Measurements from ENCODE around the gene EHD2.
"Not testable (repeated sequence)": the region's sequence is repeated elsewhere in the genome, so short reads cannot be mapped to it uniquely, and the experiment has no call there.

Gene EHD2

DNA sequence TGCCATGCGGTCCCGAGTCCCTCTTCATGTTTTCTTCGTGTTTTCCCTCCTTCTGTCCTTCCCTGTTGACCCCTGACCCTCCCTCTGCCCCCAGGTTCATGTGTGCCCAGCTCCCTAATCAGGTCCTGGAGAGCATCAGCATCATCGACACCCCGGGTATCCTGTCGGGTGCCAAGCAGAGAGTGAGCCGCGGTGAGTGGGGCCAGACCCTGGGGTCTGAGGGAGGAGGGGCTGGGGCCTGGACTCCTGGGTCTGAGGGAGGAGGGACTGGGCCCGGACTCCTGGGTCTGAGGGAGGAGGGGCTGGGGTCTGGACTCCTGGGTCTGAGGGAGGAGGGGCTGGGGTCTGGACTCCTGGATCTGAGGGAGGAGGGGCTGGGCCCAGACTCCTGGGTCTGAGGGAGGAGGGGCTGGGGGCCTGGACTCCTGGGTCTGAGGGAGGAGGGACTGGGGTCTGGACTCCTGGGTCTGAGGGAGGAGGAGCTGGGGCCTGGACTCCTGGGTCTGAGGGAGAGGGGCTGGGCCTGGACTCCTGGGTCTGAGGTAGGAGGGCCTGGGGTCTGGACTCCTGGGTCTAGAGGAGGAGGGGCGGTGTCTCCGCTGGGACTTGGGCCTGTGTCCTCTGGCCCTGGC, 5.3 kb downstream of the EHD2 start:
- not testable (repeated sequence) for H3K4me1 Mint-ChIP-seq (ENCODE audit: low read depth); H3K36me3 Mint-ChIP-seq; H3K27ac Mint-ChIP-seq; H3K4me3 Mint-ChIP-seq; H3K9me3 Mint-ChIP-seq (ENCODE audit: low read depth)
- H3K27me3 Mint-ChIP-seq, result peaks cover 18% of the 10 kb centered on the region

GRCh38 chr19:47719047-47719859, 6.0 kb downstream of the EHD2 start:
- Mint-ChIP-seq H3K4me1 (ENCODE audit: low read depth) (no peaks in the 10 kb centered on the region), H3K4me3 (no peak overlapping the region), H3K9me3 (ENCODE audit: low read depth) (no peaks in the 10 kb centered on the region), H3K27ac (no peak overlapping the region), H3K27me3 (peaks cover 10% of the 10 kb centered on the region), H3K36me3 (no peaks in the 10 kb centered on the region)

DNA sequence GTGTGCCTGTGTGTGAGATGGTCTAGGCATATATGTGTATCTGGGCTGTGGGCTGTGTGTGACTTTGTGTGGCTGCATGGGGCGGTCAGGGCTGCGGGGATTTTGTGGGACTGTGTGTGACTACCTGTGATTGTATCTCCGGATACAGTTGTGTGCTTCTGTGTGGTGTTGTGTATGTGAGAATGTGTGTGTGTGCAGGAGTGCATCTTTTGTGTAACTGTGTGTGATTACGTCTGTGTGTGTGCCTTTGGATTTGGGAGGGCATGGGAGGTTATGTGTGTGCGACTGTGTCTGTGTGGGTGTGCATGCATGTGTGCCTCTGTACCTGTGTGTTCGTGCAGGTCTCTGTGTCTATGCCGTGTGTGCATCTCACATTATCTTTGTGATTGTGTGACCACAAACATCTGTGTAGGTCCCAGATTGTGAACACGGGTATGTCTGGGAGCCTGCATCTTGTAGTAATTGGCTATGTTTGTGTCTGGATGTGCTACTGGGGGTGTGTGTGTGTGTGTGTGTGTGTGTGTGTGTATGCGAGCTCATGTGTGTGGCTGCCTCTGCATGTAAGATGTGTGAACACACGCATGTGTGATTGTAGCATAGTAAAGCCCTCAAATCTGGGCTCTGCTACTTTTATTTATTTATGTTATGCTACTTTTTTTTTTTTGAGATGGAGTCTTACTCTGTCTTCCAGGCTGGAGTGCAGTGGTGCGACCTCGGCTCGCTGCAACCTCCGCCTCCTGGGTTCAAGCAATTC, 7.6 kb downstream of the EHD2 start:
- H3K36me3 Mint-ChIP-seq, result no peaks in the 10 kb centered on the region
- no peaks in the 10 kb centered on the region for H3K9me3 Mint-ChIP-seq (ENCODE audit: low read depth)
- no peak overlapping the region for H3K4me3 Mint-ChIP-seq
- H3K4me1 Mint-ChIP-seq (ENCODE audit: low read depth), result no peaks in the 10 kb centered on the region
- peaks cover 9% of the 10 kb centered on the region for H3K27me3 Mint-ChIP-seq
- no peak overlapping the region for H3K27ac Mint-ChIP-seq

GRCh38 chr19:47723581-47723940, 10.3 kb downstream of the EHD2 start:
- Mint-ChIP-seq H3K9me3 (ENCODE audit: low read depth) (no peaks in the 10 kb centered on the region), H3K27me3 (peaks cover 12% of the 10 kb centered on the region), H3K36me3 (no peaks in the 10 kb centered on the region), H3K27ac (no peak overlapping the region), H3K4me3 (no peak overlapping the region), H3K4me1 (ENCODE audit: low read depth) (no peaks in the 10 kb centered on the region)

DNA sequence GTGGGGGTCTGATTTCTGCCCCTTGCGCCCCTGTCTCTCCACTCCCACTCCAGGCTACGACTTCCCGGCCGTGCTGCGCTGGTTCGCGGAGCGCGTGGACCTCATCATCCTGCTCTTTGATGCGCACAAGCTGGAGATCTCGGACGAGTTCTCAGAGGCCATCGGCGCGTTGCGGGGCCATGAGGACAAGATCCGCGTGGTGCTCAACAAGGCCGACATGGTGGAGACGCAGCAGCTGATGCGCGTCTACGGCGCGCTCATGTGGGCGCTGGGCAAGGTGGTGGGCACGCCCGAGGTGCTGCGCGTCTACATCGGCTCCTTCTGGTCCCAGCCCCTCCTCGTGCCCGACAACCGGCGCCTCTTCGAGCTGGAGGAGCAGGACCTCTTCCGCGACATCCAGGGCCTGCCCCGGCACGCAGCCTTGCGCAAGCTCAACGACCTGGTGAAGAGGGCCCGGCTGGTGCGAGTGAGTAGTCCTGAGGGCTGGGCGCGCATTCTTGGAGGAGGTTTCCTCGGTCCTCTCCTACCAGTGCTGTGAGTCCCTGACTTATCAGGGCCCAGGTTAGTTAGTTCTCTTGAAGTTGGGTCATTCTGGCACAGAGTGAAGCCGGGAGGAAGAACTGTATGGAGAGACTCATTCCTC, 12.7 kb downstream of the EHD2 start:
- H3K9me3 Mint-ChIP-seq (ENCODE audit: low read depth), result no peaks in the 10 kb centered on the region
- H3K27me3 Mint-ChIP-seq, result peaks cover 13% of the 10 kb centered on the region
- H3K4me3 Mint-ChIP-seq, result no peak overlapping the region
- H3K27ac Mint-ChIP-seq, result no peak overlapping the region
- no peaks in the 10 kb centered on the region for H3K36me3 Mint-ChIP-seq
- H3K4me1 Mint-ChIP-seq (ENCODE audit: low read depth), result peaks cover 11% of the 10 kb centered on the region

DNA sequence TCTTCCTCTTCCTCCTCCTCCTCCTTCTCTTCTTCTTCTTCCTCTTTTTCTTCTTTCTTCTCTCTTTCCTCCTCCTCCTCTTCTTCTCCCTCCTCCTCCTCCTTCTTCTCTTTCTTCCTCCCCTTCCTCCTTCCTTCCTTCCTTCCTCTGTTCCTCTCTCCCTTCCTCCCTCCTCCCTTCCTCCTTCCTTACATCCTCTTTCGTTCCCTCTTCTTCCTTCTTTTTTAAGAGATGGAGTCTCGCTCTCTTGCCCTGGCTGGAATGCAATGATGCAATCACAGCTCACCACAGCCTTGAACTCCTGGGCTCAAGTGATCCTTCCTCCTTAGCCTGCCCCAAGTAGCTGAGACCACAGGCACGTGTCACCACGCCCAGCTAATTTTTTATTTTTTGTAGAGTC, 13.2 kb downstream of the EHD2 start:
- H3K27ac Mint-ChIP-seq, result no peak overlapping the region

GRCh38 chr19:47728295-47728694, 15.1 kb downstream of the EHD2 start:
- H3K27me3 Mint-ChIP-seq, result peaks cover 12% of the 10 kb centered on the region

More for the DNA sequence above, 13.2 kb downstream of the EHD2 start:
- Mint-ChIP-seq H3K4me3 (no peak overlapping the region), H3K4me1 (ENCODE audit: low read depth) (peaks cover 11% of the 10 kb centered on the region), H3K36me3 (no peaks in the 10 kb centered on the region), H3K9me3 (ENCODE audit: low read depth) (no peaks in the 10 kb centered on the region), H3K27me3 (peaks cover 12% of the 10 kb centered on the region)

DNA sequence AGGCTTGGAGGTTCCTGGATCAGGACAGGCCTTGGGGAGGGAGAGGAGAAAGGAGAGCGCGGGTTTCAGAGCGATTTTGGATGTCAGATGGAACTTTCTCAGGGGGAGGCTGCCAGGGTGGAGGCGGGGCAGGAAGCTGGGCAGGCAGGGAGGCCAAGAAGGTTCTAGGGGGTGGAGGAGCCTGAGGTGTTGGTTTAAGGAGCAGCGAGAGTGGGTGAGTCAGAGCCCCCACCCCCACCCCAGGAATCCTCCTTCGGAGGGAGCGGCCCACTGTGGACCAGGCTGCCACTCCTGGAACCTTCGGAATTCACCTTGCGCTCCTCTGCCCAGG, 16.2 kb downstream of the EHD2 start:
- Mint-ChIP-seq H3K36me3 (no peaks in the 10 kb centered on the region), H3K4me1 (ENCODE audit: low read depth) (peaks cover 11% of the 10 kb centered on the region), H3K27ac (no peak overlapping the region), H3K9me3 (ENCODE audit: low read depth) (no peaks in the 10 kb centered on the region), H3K4me3 (peak overlapping the region; percentile 83), H3K27me3 (peaks cover 12% of the 10 kb centered on the region)

More at GRCh38 chr19:47728295-47728694, 15.1 kb downstream of the EHD2 start:
- not testable (repeated sequence) for H3K4me3 Mint-ChIP-seq; H3K9me3 Mint-ChIP-seq (ENCODE audit: low read depth); H3K36me3 Mint-ChIP-seq; H3K27ac Mint-ChIP-seq
- peaks cover 11% of the 10 kb centered on the region for H3K4me1 Mint-ChIP-seq (ENCODE audit: low read depth)

DNA sequence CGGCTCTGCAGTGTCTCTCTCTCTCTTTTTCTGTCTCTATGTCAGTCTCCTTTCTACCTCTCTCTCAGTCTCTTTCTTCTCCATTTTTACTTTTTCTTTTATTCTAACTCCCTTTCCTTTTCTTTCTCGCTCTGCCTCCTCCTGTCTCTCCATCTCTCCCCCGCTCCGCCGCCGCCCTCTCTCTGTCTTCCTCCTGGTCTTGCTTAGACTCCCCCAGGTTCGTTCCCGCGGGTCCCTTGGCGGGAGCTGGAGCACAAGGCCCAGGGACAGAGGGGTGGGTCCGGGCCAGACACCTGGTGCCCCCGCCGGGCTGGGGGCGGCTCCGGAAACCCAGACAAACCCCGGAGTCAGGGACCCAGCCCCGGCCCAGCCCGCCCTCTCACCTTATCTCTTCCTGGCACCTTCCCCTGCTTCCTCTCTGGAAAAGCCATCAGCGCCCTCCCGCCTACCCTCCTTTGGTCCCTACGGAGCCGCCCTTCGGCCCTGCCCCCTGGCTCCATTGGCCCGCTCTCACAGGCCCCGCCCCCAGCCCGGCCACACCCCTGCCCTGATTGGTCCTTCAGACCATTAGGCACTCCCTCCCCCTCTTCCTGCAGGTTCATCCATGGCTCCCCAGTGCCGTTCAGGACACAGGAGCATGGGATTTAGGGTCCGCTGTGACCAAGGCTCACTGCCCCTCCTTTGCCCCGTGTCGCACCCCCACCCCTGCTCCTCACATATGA, 16.7 kb downstream of the EHD2 start:
- Mint-ChIP-seq H3K9me3 (ENCODE audit: low read depth) (no peaks in the 10 kb centered on the region), H3K27me3 (peaks cover 12% of the 10 kb centered on the region), H3K27ac (no peak overlapping the region), H3K4me1 (ENCODE audit: low read depth) (peaks cover 11% of the 10 kb centered on the region), H3K4me3 (peak overlapping the region; percentile 83), H3K36me3 (no peaks in the 10 kb centered on the region)

- H3K27me3 Mint-ChIP-seq, result peaks cover 12% of the 10 kb centered on the region
- H3K4me1 Mint-ChIP-seq (ENCODE audit: low read depth), result peaks cover 11% of the 10 kb centered on the region
- H3K9me3 Mint-ChIP-seq (ENCODE audit: low read depth), result no peaks in the 10 kb centered on the region
- no peaks in the 10 kb centered on the region for H3K36me3 Mint-ChIP-seq
- H3K27ac Mint-ChIP-seq, result no peak overlapping the region
- H3K4me3 Mint-ChIP-seq, result peak overlapping the region; percentile 66
Observed at GRCh38 chr19:47730521-47730889, 17.3 kb downstream of the EHD2 start.

GRCh38 chr19:47730910-47731309, 17.7 kb downstream of the EHD2 start:
- Mint-ChIP-seq H3K27me3 (peaks cover 12% of the 10 kb centered on the region), H3K4me1 (ENCODE audit: low read depth) (peaks cover 11% of the 10 kb centered on the region), H3K27ac (no peak overlapping the region), H3K9me3 (ENCODE audit: low read depth) (no peaks in the 10 kb centered on the region), H3K4me3 (no peak overlapping the region), H3K36me3 (no peaks in the 10 kb centered on the region)

DNA sequence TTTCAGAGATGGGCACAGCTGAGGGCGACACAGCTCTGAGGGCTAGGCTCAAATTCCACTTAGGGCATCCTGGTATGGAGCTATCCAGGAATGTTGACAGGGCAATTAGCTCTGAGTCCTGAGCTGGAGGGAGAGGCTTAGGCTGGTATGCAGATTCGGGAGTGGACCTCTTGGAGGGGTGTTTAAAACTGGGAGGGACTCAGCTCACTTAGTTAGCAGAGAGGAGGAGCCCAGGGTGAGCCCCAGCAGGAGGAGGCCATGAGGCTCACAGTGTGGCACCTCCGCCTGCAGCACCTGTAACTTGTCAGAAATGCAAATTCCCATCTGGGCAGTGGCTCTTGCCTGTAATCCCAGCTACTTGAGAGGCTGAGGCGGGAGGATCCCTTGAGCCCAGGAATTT, 21.9 kb downstream of the EHD2 start:
- Mint-ChIP-seq H3K4me1 (ENCODE audit: low read depth) (no peaks in the 10 kb centered on the region), H3K27me3 (no peaks in the 10 kb centered on the region), H3K4me3 (no peak overlapping the region), H3K27ac (no peak overlapping the region), H3K36me3 (no peaks in the 10 kb centered on the region), H3K9me3 (ENCODE audit: low read depth) (no peaks in the 10 kb centered on the region)

DNA sequence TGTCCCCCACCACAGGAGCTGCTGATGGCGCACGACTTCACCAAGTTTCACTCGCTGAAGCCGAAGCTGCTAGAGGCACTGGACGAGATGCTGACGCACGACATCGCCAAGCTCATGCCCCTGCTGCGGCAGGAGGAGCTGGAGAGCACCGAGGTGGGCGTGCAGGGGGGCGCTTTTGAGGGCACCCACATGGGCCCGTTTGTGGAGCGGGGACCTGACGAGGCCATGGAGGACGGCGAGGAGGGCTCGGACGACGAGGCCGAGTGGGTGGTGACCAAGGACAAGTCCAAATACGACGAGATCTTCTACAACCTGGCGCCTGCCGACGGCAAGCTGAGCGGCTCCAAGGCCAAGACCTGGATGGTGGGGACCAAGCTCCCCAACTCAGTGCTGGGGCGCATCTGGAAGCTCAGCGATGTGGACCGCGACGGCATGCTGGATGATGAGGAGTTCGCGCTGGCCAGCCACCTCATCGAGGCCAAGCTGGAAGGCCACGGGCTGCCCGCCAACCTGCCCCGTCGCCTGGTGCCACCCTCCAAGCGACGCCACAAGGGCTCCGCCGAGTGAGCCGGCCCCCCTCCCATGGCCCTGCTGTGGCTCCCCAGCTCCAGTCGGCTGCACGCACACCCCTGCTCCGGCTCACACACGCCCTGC, 27.8 kb downstream of the EHD2 start:
- Mint-ChIP-seq H3K4me1 (ENCODE audit: low read depth) (peaks cover 25% of the 10 kb centered on the region), H3K27ac (no peak overlapping the region), H3K4me3 (no peak overlapping the region), H3K36me3 (no peaks in the 10 kb centered on the region), H3K9me3 (ENCODE audit: low read depth) (no peaks in the 10 kb centered on the region), H3K27me3 (no peaks in the 10 kb centered on the region)

DNA sequence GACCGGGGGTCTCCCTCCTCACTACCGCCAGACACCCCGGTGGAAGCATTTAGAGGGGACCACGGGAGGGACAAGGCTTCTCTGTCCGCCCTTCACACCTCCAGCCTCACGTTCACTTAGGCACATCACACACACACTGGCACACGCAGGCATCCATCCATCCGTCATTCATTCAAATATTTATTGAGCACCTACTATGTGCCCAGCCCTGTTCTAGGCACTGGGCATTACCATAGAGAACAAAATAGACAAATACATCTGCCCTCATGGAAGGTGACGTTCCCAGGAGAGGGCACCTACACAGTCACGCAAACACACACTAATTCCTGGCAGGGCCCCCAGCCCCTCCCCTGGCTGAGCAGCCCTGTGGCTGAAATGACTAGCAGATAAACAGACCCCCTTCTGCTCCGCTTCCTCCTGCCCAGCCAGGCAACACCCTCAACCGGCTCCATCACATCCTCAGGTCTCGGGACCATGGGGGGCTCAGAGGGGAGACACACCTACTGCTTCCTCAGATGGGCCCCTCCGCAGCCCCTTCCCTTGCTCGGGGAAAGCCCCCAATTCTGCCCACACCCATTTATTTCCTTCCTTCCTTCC, 28.4 kb downstream of the EHD2 start:
- Mint-ChIP-seq H3K4me3 (peak overlapping the region; percentile 27), H3K27me3 (no peaks in the 10 kb centered on the region), H3K4me1 (ENCODE audit: low read depth) (peaks cover 26% of the 10 kb centered on the region), H3K27ac (no peak overlapping the region), H3K9me3 (ENCODE audit: low read depth) (no peaks in the 10 kb centered on the region), H3K36me3 (no peaks in the 10 kb centered on the region)

Data from activated naive CD8-positive, alpha-beta T cell (primary cell).